ENCODE data around the gene NTM.

The NTM gene

GRCh38 chr11:131899950-131900580 lies 529.6 kb downstream of the NTM start:
- no peak overlapping the region for H3K4me3 ChIP-seq (ENCODE audit: insufficient read depth, low read depth, low read length, poor library complexity, severe bottlenecking)
- no peaks in the 10 kb centered on the region for H3K36me3 ChIP-seq (ENCODE audit: control insufficient read depth, insufficient read depth, low read length)
- H3K27me3 ChIP-seq (replicated peaks; ENCODE audit: control insufficient read depth, insufficient read depth, low read length, poor library complexity, severe bottlenecking) = no peaks in the 10 kb centered on the region
- no peak overlapping the region for H3K27ac ChIP-seq (ENCODE audit: insufficient read depth, low read length, poor library complexity, severe bottlenecking)
- no peak for DNase-seq
- H3K4me1 ChIP-seq (ENCODE audit: control insufficient read depth, insufficient read depth, low read length, poor library complexity, severe bottlenecking) = no peaks in the 10 kb centered on the region
- H3K9me3 ChIP-seq (ENCODE audit: control insufficient read depth, low read length) = no peaks in the 10 kb centered on the region

DNA sequence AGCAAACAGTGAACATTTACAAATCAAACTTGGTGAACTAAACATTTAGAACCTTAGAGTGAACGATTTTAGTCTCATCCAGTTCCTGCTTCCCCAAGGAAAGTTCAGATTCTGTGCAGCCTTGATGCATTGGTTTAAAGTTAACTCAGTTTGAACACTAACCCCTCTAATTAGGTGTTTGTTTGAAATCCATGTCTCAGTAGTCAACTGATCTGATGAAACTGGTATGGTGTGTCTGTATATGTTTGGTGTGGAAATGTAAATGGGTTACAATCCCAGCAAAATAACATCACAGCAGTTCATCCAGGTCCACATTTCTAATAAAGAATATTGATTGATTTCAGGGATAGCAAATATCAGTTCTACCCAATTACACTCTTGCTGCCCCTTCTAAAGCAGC lies 532.0 kb downstream of the NTM start:
- H3K4me1 ChIP-seq (ENCODE audit: control insufficient read depth, insufficient read depth, low read length, poor library complexity, severe bottlenecking) = no peaks in the 10 kb centered on the region
- no peaks in the 10 kb centered on the region for H3K9me3 ChIP-seq (ENCODE audit: control insufficient read depth, low read length)
- no peaks in the 10 kb centered on the region for H3K36me3 ChIP-seq (ENCODE audit: control insufficient read depth, insufficient read depth, low read length)
- H3K4me3 ChIP-seq (ENCODE audit: insufficient read depth, low read depth, low read length, poor library complexity, severe bottlenecking) = no peak overlapping the region
- DNase-seq = no peak
- H3K27me3 ChIP-seq (replicated peaks; ENCODE audit: control insufficient read depth, insufficient read depth, low read length, poor library complexity, severe bottlenecking) = no peaks in the 10 kb centered on the region
- H3K27ac ChIP-seq (ENCODE audit: insufficient read depth, low read length, poor library complexity, severe bottlenecking) = no peak overlapping the region

GRCh38 chr11:131903074-131903473 lies 532.7 kb downstream of the NTM start:
- H3K27ac ChIP-seq (ENCODE audit: insufficient read depth, low read length, poor library complexity, severe bottlenecking) = no peak overlapping the region
- H3K9me3 ChIP-seq (ENCODE audit: control insufficient read depth, low read length) = no peaks in the 10 kb centered on the region
- no peak for DNase-seq
- H3K4me1 ChIP-seq (ENCODE audit: control insufficient read depth, insufficient read depth, low read length, poor library complexity, severe bottlenecking) = no peaks in the 10 kb centered on the region
- H3K36me3 ChIP-seq (ENCODE audit: control insufficient read depth, insufficient read depth, low read length) = no peaks in the 10 kb centered on the region
- H3K4me3 ChIP-seq (ENCODE audit: insufficient read depth, low read depth, low read length, poor library complexity, severe bottlenecking) = no peak overlapping the region
- H3K27me3 ChIP-seq (replicated peaks; ENCODE audit: control insufficient read depth, insufficient read depth, low read length, poor library complexity, severe bottlenecking) = no peaks in the 10 kb centered on the region

- Histone ChIP-seq H3K4me3 (ENCODE audit: insufficient read depth, low read depth, low read length, poor library complexity, severe bottlenecking) (no peak overlapping the region), H3K36me3 (ENCODE audit: control insufficient read depth, insufficient read depth, low read length) (no peaks in the 10 kb centered on the region), H3K4me1 (ENCODE audit: control insufficient read depth, insufficient read depth, low read length, poor library complexity, severe bottlenecking) (no peaks in the 10 kb centered on the region), H3K27me3 (replicated peaks; ENCODE audit: control insufficient read depth, insufficient read depth, low read length, poor library complexity, severe bottlenecking) (peaks cover 4% of the 10 kb centered on the region), H3K27ac (ENCODE audit: insufficient read depth, low read length, poor library complexity, severe bottlenecking) (no peak overlapping the region), H3K9me3 (ENCODE audit: control insufficient read depth, low read length) (no peaks in the 10 kb centered on the region)
- DNase-seq = no peak
Observed at GRCh38 chr11:131904756-131905155, 534.3 kb downstream of the NTM start.

DNA sequence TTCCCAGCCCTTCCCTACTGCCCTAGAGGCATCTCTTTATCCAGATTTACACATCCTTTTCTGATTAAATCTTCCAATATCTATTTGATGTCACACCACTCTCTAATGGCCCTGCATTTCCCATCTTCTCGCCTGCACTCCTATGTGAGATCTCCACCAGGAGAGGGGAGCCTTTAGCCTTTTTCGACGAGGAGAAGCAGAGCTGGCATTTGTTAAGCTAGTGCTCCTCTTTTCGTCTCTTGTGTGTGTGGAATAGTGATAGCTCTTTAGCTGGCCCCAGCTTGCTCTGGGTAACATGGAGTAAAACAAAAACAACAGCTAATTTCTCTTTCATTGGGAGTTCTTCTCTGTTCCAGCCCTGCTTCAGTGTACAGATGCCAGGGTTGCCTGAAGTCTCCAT lies 536.5 kb downstream of the NTM start:
- no peaks in the 10 kb centered on the region for H3K4me1 ChIP-seq (ENCODE audit: control insufficient read depth, insufficient read depth, low read length, poor library complexity, severe bottlenecking)
- H3K27ac ChIP-seq (ENCODE audit: insufficient read depth, low read length, poor library complexity, severe bottlenecking) = no peak overlapping the region
- H3K4me3 ChIP-seq (ENCODE audit: insufficient read depth, low read depth, low read length, poor library complexity, severe bottlenecking) = no peak overlapping the region
- no peaks in the 10 kb centered on the region for H3K36me3 ChIP-seq (ENCODE audit: control insufficient read depth, insufficient read depth, low read length)
- DNase-seq = no peak
- peaks cover 9% of the 10 kb centered on the region for H3K27me3 ChIP-seq (replicated peaks; ENCODE audit: control insufficient read depth, insufficient read depth, low read length, poor library complexity, severe bottlenecking)
- H3K9me3 ChIP-seq (ENCODE audit: control insufficient read depth, low read length) = no peaks in the 10 kb centered on the region

DNA sequence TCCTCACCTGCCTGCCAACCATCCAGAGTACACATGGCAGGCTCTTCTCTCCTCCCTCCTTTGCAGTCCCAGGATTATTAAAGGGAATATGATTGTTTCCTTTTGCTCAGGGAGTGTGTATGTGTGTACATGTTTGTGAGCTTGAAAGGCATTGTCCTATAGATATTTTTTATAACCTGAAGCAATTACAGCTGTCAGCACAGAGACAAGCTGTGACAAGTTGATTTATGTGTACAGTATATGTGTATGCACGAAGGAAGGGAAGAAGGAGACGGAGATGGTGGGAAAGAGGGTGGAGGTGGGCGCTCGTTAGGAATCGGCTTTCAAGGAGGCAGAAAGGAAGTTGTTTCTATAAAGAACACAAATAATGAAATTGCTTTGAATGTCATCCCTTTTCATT lies 537.0 kb downstream of the NTM start:
- Histone ChIP-seq H3K9me3 (ENCODE audit: control insufficient read depth, low read length) (no peaks in the 10 kb centered on the region), H3K36me3 (ENCODE audit: control insufficient read depth, insufficient read depth, low read length) (no peaks in the 10 kb centered on the region), H3K27ac (ENCODE audit: insufficient read depth, low read length, poor library complexity, severe bottlenecking) (no peak overlapping the region), H3K4me3 (ENCODE audit: insufficient read depth, low read depth, low read length, poor library complexity, severe bottlenecking) (no peak overlapping the region), H3K4me1 (ENCODE audit: control insufficient read depth, insufficient read depth, low read length, poor library complexity, severe bottlenecking) (no peaks in the 10 kb centered on the region), H3K27me3 (replicated peaks; ENCODE audit: control insufficient read depth, insufficient read depth, low read length, poor library complexity, severe bottlenecking) (peaks cover 9% of the 10 kb centered on the region)
- DNase-seq = no peak

- Histone ChIP-seq H3K27ac (ENCODE audit: insufficient read depth, low read length, poor library complexity, severe bottlenecking) (no peak overlapping the region), H3K4me3 (ENCODE audit: insufficient read depth, low read depth, low read length, poor library complexity, severe bottlenecking) (no peak overlapping the region), H3K9me3 (ENCODE audit: control insufficient read depth, low read length) (no peaks in the 10 kb centered on the region), H3K4me1 (ENCODE audit: control insufficient read depth, insufficient read depth, low read length, poor library complexity, severe bottlenecking) (no peaks in the 10 kb centered on the region), H3K27me3 (replicated peaks; ENCODE audit: control insufficient read depth, insufficient read depth, low read length, poor library complexity, severe bottlenecking) (peaks cover 9% of the 10 kb centered on the region), H3K36me3 (ENCODE audit: control insufficient read depth, insufficient read depth, low read length) (no peaks in the 10 kb centered on the region)
- DNase-seq = no peak
Observed at GRCh38 chr11:131908316-131908715, 537.9 kb downstream of the NTM start.

GRCh38 chr11:131909426-131910177 lies 539.2 kb downstream of the NTM start:
- DNase-seq = no peak
- H3K9me3 ChIP-seq (ENCODE audit: control insufficient read depth, low read length) = no peaks in the 10 kb centered on the region
- H3K36me3 ChIP-seq (ENCODE audit: control insufficient read depth, insufficient read depth, low read length) = no peaks in the 10 kb centered on the region
- no peaks in the 10 kb centered on the region for H3K4me1 ChIP-seq (ENCODE audit: control insufficient read depth, insufficient read depth, low read length, poor library complexity, severe bottlenecking)
- H3K27ac ChIP-seq (ENCODE audit: insufficient read depth, low read length, poor library complexity, severe bottlenecking) = no peak overlapping the region
- no peak overlapping the region for H3K4me3 ChIP-seq (ENCODE audit: insufficient read depth, low read depth, low read length, poor library complexity, severe bottlenecking)
- H3K27me3 ChIP-seq (replicated peaks; ENCODE audit: control insufficient read depth, insufficient read depth, low read length, poor library complexity, severe bottlenecking) = peaks cover 9% of the 10 kb centered on the region

DNA sequence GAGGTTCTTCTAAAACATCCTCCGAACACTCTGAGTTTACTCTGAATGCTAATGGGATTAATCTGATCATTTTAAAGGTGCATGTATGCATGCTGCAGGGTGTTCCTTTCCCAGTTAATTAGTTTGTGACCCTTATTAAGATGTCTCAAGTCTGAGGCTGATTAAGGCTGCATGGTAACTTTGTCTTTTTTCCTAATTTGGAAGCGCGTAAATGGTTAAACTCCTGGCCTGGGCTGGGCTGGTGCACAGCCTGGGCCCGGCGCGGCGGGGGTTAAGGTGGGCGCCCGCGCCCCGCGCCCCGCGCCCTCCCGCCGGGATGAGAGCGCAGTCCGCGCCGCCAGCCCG lies 539.7 kb downstream of the NTM start:
- no peak for DNase-seq
- H3K27ac ChIP-seq (ENCODE audit: insufficient read depth, low read length, poor library complexity, severe bottlenecking) = no peak overlapping the region
- no peaks in the 10 kb centered on the region for H3K36me3 ChIP-seq (ENCODE audit: control insufficient read depth, insufficient read depth, low read length)
- no peaks in the 10 kb centered on the region for H3K9me3 ChIP-seq (ENCODE audit: control insufficient read depth, low read length)
- no peak overlapping the region for H3K4me3 ChIP-seq (ENCODE audit: insufficient read depth, low read depth, low read length, poor library complexity, severe bottlenecking)
- peaks cover 9% of the 10 kb centered on the region for H3K27me3 ChIP-seq (replicated peaks; ENCODE audit: control insufficient read depth, insufficient read depth, low read length, poor library complexity, severe bottlenecking)
- no peaks in the 10 kb centered on the region for H3K4me1 ChIP-seq (ENCODE audit: control insufficient read depth, insufficient read depth, low read length, poor library complexity, severe bottlenecking)

DNA sequence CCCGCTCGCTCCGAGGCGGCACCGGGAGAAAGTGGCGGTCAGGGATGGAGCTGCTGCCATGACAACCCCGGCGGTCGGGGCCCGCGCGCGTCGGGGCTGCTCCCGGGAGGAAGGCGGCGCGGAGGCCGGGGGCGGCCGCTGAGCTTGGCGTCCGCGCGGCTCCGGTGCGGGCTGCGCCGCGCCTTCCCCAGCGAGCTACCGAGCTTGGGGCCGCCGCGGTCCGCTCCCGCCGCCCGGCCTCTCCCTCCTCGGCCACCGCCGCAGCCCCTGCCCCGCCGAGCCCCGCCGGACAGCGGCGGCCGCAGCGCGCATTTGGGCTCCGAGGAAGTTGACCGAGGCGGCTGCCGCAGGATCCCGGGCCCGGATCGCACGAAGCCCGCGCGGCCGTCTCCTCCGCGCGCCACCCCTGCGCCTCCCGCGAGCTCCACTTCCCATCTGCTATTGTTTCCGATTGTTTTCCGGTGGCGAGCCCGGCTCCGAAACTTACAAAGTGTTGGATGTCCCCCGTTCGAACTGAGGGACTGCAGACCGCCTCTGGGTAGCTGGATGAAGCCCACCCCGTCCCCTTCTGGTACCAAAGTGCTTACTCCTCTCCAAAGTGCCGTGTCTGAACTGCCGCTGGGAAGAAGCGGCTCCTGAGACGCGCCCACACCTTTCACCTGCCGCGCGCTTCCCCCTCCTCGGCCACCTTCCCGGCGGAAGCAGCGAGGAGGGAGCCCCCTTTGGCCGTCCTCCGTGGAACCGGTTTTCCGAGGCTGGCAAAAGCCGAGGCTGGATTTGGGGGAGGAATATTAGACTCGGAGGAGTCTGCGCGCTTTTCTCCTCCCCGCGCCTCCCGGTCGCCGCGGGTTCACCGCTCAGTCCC lies 540.3 kb downstream of the NTM start:
- Histone ChIP-seq H3K27ac (ENCODE audit: insufficient read depth, low read length, poor library complexity, severe bottlenecking) (no peak overlapping the region), H3K4me1 (ENCODE audit: control insufficient read depth, insufficient read depth, low read length, poor library complexity, severe bottlenecking) (no peaks in the 10 kb centered on the region), H3K4me3 (ENCODE audit: insufficient read depth, low read depth, low read length, poor library complexity, severe bottlenecking) (no peak overlapping the region), H3K36me3 (ENCODE audit: control insufficient read depth, insufficient read depth, low read length) (no peaks in the 10 kb centered on the region), H3K9me3 (ENCODE audit: control insufficient read depth, low read length) (no peaks in the 10 kb centered on the region), H3K27me3 (replicated peaks; ENCODE audit: control insufficient read depth, insufficient read depth, low read length, poor library complexity, severe bottlenecking) (peaks cover 9% of the 10 kb centered on the region)
- no peak for DNase-seq

Measured in effector memory CD4-positive, alpha-beta T cell (primary cell).